HL-60 (cell line): ENCODE results near the gene IPO11.

Experiments used
- DNase-seq, 2 experiments: peaks; one replicate each; pipeline ENCODE4 v3.0.0-alpha.2; 2010 to 2020; ENCODE audit warnings: low read depth in 1 of 2, low spot score in 1 of 2
- H3K27ac ChIP-seq: fragments of 250-450 bp; sonication (Bioruptor Pico); replicated peaks from 2 replicates; pipeline ENCODE4 v1.5.1; 2020; ENCODE audit warnings: mild to moderate bottlenecking, moderate library complexity
- H3K27me3 ChIP-seq: fragments of 250-450 bp; sonication (Bioruptor Pico); 2 replicates; pipeline ENCODE4 v1.5.1; 2021; ENCODE audit warnings: mild to moderate bottlenecking, moderate library complexity; ENCODE audit not compliant: insufficient read depth, poor library complexity, severe bottlenecking
- H3K4me3 ChIP-seq: replicated peaks from 2 replicates; pipeline ENCODE4 v1.5.1; 2011; ENCODE audit warnings: mild to moderate bottlenecking, control low read depth, low read length; ENCODE audit not compliant: insufficient read depth
- CTCF ChIP-seq: IDR thresholded peaks from one replicate; pipeline ENCODE4 v1.5.1; 2011; ENCODE audit warnings: low read length, control low read depth, inconsistent platforms; ENCODE audit not compliant: insufficient read depth
- GABPA ChIP-seq: IDR thresholded peaks from 2 replicates; pipeline ENCODE4 v1.6.1; 2012; ENCODE audit warnings: low read depth
- POLR2AphosphoS5 ChIP-seq: IDR thresholded peaks from 2 replicates; pipeline ENCODE4 v1.6.1; 2012; ENCODE audit warnings: low read depth
- REST ChIP-seq: IDR thresholded peaks from 2 replicates; pipeline ENCODE4 v1.6.1; 2012; ENCODE audit warnings: low read depth; ENCODE audit not compliant: insufficient replicate concordance
- SPI1 ChIP-seq: IDR thresholded peaks from 2 replicates; pipeline ENCODE4 v1.6.1; 2012; ENCODE audit warnings: low read depth, mild to moderate bottlenecking, borderline replicate concordance

Gene IPO11

GRCh38 chr5:62608529-62609511 lies 196.3 kb downstream of the IPO11 start:
- no peak for DNase-seq
- H3K4me3 ChIP-seq, result no peak overlapping the region
- no peak overlapping the region for H3K27ac ChIP-seq
- H3K27me3 ChIP-seq, result no peaks in the 10 kb centered on the region
- TF ChIP-seq SPI1, result no peak
- no peak for TF ChIP-seq POLR2AphosphoS5
- TF ChIP-seq GABPA, result no peak

- no peak for DNase-seq
- H3K27ac ChIP-seq, result no peak overlapping the region
- no peaks in the 10 kb centered on the region for H3K27me3 ChIP-seq
- TF ChIP-seq CTCF (no peak), POLR2AphosphoS5 (no peak), GABPA (no peak), SPI1 (no peak), REST (no peak)
- no peak overlapping the region for H3K4me3 ChIP-seq
These were observed 201.8 kb downstream of the IPO11 start for GRCh38 chr5:62614355-62614754.

- TF ChIP-seq CTCF (no peak), GABPA (no peak), POLR2AphosphoS5 (no peak), SPI1 (no peak), REST (no peak)
- DNase-seq, result no peak
- no peak overlapping the region for H3K4me3 ChIP-seq
These were observed 204.2 kb downstream of the IPO11 start for GRCh38 chr5:62616615-62617277.

GRCh38 chr5:62617943-62618342 lies 205.4 kb downstream of the IPO11 start:
- Histone ChIP-seq H3K27ac (no peak overlapping the region), H3K4me3 (no peak overlapping the region), H3K27me3 (no peaks in the 10 kb centered on the region)
- no peak for DNase-seq
- TF ChIP-seq POLR2AphosphoS5, result no peak
- no peak for TF ChIP-seq GABPA
- TF ChIP-seq CTCF, result no peak
- TF ChIP-seq SPI1, result no peak
- TF ChIP-seq REST, result no peak

More at GRCh38 chr5:62616615-62617277, 204.2 kb downstream of the IPO11 start:
- Histone ChIP-seq H3K27ac (no peak overlapping the region), H3K27me3 (no peaks in the 10 kb centered on the region)
